ENCODE results near the gene CEP164.
"Not testable (repeated sequence)": the region's sequence is repeated elsewhere in the genome, so short reads cannot be mapped to it uniquely, and the experiment has no call there.

Gene CEP164

DNA sequence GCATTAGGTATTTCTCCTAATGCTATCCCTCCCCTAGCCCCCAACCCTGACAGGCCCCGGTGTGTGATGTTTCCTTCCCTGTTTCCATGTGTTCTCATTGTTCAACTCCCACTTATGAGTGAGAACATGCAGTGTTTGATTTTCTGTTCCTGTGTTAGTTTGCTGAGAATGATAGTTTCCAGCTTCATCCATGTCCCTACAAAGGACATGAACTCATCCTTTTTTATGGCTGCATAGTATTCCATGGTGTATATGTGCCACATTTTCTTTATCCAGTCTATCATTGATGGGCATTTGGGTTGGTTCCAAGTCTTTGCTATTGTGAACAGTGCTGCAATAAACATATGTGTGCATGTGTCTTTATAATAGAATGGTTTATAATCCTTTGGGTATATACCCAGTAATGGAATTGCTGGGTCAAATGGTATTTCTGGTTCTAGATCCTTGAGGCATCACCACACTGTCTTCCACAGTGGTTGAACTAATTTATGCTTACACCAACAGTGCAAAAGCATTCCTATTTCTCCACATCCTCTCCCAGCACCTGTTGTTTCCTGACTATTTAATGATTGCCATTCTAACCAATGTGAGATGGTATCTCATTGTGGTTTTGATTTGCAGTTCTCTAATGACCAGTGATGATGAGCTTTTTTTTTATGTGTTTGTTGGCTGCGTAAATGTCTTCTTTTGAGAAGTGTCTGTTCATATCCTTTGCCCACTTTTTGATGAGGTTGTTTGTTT lies 71.6 kb downstream of the CEP164 start:
- not testable (repeated sequence) for DNase-seq

DNA sequence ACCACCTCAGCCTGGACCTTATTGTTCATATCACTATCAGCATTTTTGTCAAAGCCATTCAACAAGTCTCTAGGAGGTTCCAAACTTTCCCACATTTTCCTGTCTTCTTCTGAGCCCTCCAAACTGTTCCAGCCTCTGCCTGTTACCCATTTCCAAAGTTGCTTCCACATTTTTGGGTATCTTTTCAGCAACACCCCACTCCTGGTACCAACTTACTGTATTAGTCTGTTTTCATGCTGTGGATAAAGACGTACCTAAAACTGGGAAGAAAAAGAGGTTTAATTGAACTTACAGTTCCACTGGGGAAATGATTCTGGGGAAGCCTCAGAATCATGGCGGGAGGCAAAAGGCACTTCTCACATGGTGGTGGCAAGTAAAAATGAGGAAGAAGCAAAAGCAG lies 78.2 kb downstream of the CEP164 start:
- DNase-seq: not testable (repeated sequence)

DNA sequence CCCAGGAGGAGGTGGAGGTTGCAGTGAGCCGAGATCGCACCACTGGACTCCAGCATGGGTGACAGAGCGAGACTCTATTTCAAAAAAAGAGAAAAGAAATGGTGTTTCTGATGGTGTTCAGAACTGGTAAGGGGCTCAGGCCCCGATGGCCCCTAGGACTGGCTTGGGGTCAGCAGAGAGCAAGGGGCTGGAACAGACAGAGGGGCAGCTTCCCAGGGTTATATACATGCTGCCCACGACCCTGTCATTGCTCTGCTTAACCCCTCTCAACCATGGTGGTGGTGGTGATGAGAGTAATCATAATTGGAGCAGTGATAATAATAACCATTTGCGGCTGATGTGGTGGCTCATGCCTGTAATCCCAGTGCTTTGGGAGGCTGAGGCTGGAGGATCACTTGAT lies 79.4 kb downstream of the CEP164 start:
- DNase-seq: no peak

DNA sequence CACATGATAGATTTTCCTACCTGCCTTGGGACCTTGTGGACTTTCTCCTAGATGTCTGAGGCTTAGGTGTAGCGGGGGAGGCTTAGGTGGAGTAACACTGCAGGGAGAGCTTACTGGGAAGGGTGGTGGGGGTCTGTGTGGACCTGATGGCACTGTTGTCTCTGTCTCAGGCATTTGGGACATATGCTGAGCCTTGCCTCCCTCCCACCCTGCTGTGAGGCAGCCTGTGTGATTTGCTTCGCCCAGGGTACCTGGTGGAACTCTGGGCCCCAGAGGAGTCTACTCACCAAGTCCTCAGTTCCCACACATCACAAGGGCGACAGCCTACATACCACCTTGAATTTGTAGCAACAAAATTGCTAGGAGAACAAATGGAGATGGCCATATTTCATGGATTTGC lies 80.7 kb downstream of the CEP164 start:
- no peak for DNase-seq

DNA sequence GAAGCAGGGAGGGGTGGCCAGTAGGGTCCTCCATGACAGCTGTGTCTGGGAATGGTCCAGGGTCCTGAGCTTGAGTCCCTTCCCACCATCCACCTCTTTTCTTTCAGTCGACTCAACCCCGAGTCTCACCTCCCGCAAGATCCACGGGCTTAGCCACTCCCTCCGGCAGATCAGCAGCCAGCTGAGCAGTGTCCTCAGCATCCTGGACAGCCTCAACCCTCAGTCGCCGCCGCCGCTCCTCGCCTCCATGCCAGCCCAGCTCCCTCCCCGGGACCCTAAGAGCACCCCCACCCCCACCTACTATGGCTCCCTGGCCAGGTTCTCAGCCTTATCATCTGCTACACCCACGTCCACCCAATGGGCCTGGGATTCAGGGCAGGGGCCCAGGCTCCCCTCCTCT lies 81.9 kb downstream of the CEP164 start:
- DNase-seq: no peak

DNA sequence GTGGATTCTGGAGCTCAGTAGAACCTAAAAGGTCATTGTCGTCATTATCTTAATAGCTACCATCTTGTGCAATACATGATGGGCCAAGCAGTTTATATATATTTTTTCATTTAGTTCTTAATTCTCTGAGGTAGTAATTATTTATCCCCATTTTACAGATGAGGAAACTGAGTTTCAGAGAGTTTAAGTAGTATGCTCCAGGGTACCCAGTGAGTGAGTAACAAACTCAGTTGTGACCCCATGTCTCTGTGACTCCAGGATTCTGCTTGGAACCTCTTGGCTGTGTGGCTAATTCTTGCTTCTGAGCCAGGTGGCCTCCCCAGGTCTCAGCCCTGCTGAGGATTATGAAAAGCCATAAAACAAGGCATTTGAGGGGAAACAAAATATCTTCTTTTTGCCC lies 82.6 kb downstream of the CEP164 start:
- DNase-seq: no peak

DNA sequence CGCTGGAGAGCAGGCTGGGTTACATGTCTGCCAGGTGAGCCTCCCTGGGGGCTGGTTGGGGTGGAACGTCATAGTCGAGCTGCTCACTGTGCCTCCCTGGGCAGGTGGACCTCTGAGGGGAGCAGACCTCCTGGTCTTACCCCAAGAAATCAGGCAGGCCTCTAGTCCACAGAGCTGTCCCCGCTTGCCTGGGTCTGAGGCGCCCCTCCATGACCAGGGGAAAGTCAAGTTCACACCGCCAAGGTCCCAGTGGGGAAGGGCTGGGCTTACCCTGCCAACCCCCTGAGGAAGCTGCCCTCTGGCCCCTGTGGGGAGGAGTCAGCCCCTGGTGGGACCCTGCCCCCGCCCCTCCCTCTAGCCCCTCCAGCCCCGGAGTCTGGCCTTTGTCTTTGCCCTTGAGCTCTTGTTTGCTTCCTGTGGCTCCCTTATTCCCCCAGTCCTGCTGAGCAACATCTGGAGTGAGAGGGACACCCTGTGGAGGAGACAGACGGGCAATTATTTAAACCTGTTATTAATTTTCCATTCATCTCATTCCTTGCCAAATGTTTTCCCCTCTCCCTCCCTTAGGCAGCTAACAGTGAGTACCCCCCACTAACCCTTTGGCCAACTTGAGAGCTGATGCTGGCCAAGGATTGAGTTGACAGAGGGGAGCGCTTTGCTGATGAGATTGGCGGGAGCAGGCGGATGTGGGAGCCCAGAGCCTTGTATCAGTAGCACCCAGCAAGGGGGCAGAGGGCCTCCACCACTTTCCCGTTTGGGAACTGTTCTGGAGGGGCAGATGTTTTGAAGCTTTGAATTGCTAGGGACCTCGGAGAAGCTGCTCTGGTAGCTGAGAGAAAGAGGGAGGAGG lies 83.4 kb downstream of the CEP164 start:
- DNase-seq: no peak

DNA sequence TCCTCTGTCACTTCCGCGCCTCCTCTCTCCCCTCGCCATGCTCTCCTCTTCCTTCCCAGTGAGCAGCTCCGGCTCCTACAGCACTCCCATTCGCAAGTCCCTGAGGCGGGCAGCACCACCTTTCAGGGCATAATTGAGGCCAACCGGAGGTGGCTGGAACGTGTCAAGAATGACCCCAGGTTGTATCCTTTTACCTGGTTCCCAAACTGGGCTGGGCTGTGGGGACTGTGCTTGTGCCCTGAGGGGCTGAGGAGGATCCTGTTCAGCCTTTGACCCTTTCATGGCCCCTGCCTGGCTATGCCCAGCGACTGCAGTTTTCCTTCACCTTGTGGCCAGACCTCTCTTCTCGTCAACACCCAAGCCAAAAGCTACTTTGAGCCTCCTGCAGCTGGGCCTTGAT lies 84.1 kb downstream of the CEP164 start:
- no peak for DNase-seq

DNA sequence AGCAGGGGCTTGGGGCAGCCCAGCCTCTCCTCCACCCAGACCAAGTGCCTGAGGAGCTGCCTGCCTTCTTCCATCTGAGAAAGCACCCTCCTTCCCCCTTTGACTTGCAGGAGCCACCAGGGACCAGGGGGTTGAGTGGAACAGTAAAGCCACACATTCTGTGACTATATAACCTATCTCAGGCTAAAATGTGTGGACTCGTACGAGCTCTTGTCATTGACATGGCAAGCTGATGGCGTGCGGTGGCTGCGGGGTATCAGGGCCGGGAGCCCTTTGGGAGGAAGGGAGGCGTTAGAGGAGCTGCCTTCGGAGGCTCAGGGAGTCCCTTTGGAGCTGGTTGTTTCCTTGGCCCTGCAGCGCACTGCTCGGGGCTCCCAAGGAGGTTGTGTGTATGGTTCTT lies 84.5 kb downstream of the CEP164 start:
- DNase-seq: no peak

DNA sequence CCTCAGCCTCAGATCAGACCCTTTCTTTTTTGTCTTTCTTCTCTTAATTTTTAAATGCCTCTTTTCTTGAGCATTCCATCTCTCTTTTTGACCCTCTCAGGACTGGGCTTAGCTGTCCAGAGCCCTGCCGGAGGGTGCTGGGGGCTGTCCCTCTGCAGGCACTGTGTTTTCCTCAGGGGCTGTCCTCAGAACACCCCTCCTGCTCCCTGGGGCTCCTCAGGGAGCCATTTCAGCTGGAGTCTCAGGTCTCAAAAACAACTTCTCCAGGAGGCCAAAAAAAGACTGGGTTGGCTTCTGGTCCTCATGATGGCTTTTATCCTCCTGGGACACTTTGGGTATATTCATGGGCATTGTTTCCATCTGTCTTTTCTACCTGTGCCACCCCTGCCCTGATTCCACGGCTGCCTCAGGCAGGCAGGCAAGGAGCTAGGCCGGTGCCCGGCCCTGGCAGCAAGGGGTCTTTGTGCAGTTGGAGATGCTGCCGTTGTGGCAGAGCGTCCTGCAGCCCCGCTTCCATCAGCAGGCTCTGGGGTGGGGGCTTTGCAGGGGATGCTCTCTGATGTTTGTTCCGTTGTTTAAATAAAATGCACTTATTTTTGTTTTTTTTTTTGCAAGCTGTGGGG lies 85.1 kb downstream of the CEP164 start:
- DNase-seq: no peak

DNA sequence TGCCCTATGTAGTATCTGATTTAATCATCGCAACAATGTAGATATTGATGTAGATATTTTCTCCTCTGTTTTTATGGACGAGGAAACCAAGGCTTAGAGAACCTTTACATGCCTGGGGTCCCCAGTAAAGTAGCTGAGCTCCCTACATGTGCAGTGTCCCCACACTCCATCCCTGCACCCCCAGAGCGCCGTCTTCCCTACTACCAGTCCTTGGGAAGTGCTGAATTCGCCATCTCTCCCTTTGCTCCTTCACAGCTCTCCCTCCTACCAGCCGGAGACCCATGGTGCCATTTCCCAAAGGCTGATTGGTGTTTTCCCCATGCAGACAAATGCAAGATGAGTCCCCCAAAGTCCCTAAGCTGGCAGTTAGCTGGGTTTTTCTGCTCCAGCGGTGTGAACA lies 86.0 kb downstream of the CEP164 start:
- no peak for DNase-seq

DNA sequence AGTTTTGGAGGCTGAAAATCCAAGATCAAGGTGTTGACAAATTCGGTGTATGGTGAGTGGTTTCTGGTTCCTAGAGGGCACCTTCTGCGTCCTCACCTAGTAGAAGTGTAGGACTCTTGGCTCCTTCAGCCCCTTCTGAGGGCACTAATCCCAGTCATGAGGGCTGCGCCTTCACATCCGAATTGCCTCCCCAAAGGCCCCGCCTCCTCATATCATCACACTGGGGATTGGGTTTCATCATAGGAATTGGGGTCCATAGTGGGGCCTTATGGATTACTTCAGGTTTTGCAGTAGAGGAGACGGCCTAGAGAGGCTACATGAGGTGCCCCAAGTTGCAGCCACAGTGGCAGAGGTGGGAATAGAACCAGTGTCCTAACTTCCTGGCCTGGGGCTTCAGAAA lies 87.1 kb downstream of the CEP164 start:
- DNase-seq: no peak

DNA sequence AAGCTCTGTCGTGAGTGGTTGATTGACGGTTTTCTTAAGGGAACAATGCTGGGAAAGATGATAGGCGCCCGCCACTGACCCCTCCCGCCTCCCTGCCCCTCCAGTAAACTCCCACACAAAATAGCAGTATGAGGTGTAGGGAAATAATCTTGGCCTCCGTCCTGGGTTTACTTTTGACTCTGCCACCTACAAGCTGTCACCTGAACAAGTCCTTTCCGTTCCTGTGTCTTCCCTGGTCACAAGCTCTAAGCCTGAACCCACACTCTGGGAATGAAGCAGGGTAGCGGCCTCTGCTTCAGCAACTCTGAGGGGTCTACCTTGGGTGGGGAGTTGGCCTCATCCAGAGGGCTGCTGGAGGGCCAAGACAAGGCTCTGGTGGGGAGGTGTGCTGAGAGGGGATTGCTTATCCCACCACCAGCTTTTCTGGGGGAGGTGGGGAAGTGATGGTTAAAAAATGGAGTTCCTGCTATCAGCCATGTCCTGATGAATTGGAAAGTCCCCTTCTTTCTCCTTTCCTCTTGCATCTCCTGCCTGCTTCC lies 87.8 kb downstream of the CEP164 start:
- no peak for DNase-seq

DNA sequence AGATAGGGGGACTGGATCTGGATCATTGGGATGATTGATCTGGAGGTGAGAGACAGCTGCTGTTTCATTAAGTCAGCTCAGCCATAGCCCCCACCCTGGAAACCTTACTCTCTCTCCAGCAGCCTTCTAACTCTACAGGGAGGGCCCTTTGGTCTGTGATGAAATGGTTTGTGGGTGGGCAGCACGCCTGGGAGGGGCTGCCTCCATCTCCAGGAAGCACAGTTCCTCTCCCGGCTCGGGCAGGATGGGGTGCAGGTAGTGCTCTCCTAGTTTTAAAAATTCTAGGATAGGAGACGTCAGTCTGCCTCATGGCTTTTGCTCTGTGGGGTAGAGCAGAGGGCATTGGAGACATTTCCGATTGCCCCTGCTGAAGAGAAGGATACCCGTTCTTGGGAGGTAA lies 89.7 kb downstream of the CEP164 start:
- no peak for DNase-seq

DNA sequence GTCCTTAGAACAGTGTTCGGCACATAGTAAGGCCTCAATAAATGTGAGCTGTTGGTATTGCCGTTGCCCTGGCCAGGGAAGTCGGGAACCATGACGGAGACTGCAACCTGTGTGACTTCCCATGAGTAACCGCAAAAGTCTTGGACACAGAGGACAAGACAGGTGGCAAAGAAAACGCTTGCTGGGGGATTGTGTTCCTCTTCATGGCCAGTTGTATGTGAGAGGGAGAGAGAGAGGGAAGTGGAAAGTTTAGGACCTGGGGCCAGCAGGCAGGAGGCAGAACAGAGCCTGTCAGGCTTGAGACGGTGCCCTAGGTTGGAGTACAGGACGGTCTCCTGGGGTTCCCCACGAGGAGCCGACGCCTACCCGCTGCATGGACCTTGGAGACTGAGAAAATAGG lies 90.2 kb downstream of the CEP164 start:
- no peak for DNase-seq

DNA sequence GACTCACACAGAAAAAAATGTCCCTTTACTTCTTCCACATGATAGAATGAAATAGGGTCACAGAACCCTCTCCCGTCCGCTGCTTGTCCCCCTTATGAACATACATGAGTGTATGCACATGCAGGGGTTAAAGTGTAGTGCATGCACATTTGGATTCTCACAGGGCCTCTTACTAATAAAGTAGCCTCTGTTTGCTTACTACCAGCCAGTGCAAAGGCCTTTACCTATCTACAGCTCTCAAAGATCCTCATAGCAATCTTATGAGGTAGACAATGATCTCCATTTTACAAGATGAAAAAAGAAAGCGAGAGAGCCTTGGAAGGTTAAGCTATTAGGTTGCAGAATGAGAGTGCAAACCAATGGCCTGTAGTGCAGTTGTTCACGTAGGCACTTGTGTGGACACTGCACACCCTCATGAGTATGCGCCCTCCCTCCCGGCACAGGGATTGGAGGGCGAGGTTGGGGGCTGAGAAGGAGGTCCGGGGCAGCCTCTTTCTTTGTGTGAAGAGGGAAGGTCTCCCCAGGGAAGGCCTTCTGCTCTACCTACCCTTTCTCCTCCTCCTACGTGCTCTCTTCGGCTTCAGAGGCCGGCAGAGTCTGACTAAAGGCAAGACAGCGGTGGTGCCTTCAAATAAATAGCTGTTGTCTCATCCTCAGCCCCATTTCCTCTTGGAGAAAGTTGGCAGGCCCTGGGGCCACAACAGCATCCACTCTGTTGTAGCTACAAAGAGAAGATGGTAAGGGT lies 91.3 kb downstream of the CEP164 start:
- DNase-seq: no peak

DNA sequence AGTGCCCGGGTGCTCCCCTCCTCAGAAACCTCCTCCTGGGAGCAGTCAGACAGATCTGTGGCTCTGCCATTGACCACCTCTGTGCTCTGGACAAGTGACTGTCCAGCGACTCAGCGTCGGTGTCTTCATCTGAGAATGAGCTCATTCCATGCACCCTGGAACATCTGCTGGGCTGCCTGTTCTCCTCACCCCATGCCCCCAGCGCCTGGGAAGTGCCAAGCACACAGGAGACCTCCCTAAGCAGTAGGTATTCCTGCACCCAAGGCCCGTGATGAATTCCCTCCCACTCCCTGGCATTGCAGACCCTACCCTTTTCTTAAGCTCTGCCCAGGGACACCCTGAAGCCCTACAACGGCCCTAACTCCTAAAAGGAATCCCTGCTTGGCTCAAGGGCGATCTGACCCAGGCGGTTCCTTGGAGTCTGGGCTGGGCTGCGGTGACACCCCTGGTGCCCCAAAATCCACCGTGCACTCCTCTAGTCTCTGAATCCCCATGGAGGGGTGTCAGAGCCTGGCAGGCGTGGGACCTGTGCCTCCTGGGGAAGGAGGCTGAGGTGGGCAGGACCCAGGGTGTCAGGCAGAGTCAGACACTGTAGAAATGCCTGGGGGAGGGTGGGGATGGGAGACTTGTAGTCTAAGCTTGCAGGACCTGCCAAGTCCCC lies 92.0 kb downstream of the CEP164 start:
- DNase-seq: no peak

DNA sequence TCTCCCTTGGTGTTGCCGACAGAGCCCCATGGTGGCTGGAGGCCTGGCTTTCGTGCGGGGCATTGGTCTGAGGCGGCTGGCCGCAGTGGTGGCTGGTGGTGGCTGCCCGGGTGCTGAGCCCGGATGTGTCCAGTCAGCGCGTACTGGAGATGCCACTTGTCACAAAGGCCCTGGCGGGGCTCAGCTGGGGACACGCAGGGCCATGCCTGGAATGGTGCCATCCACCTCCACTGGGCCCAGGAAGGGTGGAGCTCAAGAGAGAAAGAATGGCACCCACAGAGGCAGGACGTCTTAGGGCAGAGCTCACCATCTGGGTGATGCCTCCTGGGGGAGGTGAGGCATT lies 92.5 kb downstream of the CEP164 start:
- no peak for DNase-seq

DNA sequence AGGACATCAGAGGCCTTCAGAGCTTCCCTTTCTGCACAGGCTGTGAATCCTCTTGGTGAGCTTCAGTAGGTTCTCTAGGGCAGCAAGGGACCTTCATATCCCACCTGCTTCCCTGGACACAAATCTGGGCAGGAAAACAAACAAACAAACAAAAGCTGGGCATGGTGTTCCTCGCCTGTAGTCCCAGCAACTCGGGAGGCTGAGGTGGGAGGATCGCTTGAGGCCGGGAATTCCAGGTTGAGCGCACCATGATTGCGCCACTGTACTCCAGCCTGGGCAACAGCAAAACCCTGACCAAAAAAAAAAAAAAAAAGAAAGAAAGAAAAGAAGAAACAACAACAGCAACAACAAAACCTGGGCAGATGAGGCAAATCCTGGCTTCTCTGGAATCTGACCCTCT lies 92.9 kb downstream of the CEP164 start:
- no peak for DNase-seq

DNA sequence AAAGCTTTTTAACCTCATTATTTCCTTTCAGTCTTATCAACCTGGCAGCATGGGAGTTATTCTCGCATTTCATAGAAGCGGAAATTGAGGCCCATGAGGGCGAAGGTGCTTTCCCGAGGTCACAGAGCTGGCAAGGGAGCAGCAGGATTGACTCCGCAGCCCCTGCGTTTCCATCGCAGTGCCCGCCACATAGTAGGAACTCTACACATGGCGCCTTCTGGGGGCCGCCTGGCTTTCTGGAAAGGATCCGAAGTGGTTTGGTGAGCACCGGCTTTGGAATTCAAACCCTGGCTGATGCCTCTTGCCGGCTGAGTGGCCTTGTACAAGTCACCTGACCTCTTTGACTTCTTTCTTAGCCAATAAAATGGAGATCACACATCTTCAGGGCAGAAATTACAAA lies 93.4 kb downstream of the CEP164 start:
- DNase-seq: no peak

DNA sequence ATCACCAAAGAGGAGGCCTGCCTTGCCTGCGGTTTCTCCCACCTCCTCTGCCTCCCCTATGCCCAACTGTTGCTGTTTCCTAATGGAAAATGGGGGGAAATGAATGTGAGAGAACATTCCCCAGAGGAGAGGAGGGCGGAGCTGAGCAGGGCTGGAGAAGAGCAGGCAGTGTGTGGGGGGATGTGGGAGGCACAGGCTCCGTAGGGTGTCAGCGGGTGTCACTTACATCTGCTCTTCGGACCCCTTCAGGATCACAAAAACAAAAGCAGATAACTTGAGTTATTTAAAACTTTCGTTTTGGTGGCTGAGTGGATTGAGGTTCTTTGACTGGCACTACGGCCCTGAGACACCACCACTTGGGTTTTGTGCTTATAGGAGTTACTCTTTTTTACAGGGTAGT lies 93.8 kb downstream of the CEP164 start:
- DNase-seq: no peak

DNA sequence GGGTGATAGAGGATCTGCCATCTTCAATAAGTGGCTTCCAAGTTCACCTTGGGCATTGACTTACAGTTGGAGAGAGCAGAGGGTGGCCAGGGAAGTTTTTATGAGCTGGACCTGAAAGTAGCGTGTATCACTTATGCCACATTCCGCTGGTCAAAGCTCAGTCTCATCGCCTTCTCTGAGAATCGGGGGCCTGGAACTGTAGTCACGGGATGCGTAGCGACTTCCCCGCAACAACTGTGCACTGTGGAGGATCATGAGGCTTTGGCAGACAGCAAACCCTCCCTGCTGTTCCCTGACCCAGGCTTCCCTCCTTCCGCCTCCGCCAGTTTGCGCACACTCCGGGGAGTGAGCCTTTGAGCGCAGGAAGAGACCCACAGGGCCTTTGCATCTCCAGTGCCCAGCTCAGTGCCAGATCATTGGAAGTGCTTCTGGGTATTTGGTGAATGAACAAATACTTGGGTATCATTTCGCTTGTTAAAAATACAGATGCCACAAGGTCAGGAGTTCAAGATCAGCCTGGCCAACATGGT lies 95.5 kb downstream of the CEP164 start:
- no peak for DNase-seq
